LNCaP clone FGC (cell line): ENCODE results near the gene NUPR1.
"Not testable (repeated sequence)": the region's sequence is repeated elsewhere in the genome, so short reads cannot be mapped to it uniquely, and the experiment has no call there.

Experiments
- DNase-seq: peaks from one replicate; pipeline ENCODE4 v3.0.0-alpha.2; 2011; ENCODE audit warnings: low read depth
- H3K4me3 ChIP-seq: 2 replicates; pipeline ENCODE4 v1.5.1; 2011; ENCODE audit warnings: mild to moderate bottlenecking, low read depth, low read length, control low read depth
- CTCF ChIP-seq: IDR thresholded peaks from 2 replicates; pipeline ENCODE4 v1.5.1; 2012; ENCODE audit warnings: mild to moderate bottlenecking; ENCODE audit not compliant: control insufficient read depth, insufficient read depth; ENCODE audit errors: extremely low read depth

The NUPR1 gene

GRCh38 chr16:28501258-28502232, 37.2 kb downstream of the NUPR1 start:
- TF ChIP-seq CTCF: no peak
- H3K4me3 ChIP-seq: no peak overlapping the region
- no peak for DNase-seq

GRCh38 chr16:28500476-28501180, 38.1 kb downstream of the NUPR1 start:
- not testable (repeated sequence) for DNase-seq, H3K4me3 ChIP-seq

- no peak for TF ChIP-seq CTCF
- no peak overlapping the region for H3K4me3 ChIP-seq
- no peak for DNase-seq
These were observed 38.9 kb downstream of the NUPR1 start for GRCh38 chr16:28499854-28500253.

GRCh38 chr16:28498666-28499381, 40.0 kb downstream of the NUPR1 start:
- no peak for DNase-seq
- no peak for TF ChIP-seq CTCF
- H3K4me3 ChIP-seq: no peak overlapping the region

GRCh38 chr16:28497861-28498599, 40.7 kb downstream of the NUPR1 start:
- no peak for DNase-seq
- no peak overlapping the region for H3K4me3 ChIP-seq
- no peak for TF ChIP-seq CTCF

- TF ChIP-seq CTCF: no peak
- no peak for DNase-seq
- no peak overlapping the region for H3K4me3 ChIP-seq
These were observed 41.4 kb downstream of the NUPR1 start for GRCh38 chr16:28497386-28497785.

GRCh38 chr16:28496844-28497243, 41.9 kb downstream of the NUPR1 start:
- TF ChIP-seq CTCF: no peak
- no peak overlapping the region for H3K4me3 ChIP-seq
- DNase-seq: no peak
